GM19467 (cell line): Measurements from ENCODE around the gene NCOR2.

ENCODE experiments used
- ATAC-seq: cut with Tn5 transposase; IDR thresholded peaks from one replicate; pipeline ENCODE4 v1.9.1; 2021; ENCODE audit warnings: mild to moderate bottlenecking, moderate library complexity; ENCODE audit not compliant: unreplicated experiment

Gene NCOR2

GRCh38 chr12:124544983-124545382 is 22.4 kb downstream of the NCOR2 start:
- no peak for ATAC-seq

- no peak for ATAC-seq
These were observed 23.0 kb downstream of the NCOR2 start for GRCh38 chr12:124544311-124544970.

DNA sequence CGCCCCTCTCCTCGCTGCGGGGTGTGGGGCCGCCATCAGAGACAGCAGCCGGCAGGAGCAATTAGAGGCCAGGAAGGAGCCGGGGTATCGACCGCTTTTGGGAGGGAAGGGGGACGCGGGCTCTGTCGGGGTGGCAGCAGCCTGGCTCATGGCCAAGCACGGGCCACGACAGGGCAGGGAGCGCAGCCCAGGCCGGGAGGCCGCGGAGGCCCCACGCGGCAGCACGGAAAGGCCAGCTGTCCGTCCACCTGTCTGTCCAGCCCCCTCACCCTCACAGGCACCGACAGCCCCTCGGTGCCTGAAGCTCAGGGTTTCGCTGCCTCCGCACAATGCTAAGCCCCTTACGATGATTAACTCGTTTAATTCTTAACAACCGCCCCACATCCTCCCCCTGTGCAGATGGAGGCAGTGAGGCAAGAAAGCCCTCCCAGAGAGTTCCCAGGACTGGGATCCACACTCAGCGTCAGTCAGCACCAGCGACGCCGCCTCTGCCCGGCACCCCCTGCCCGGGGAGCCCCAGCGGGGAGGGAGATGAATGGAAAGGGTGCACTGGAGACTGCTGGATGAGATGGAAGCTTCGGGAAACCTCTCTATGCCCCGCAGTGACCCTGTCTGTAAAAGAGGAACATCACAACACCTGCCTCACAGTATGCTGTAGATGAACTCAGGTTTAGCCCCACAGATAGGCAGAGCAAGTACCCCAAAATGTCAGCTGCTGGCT is 23.7 kb downstream of the NCOR2 start:
- ATAC-seq = no peak

DNA sequence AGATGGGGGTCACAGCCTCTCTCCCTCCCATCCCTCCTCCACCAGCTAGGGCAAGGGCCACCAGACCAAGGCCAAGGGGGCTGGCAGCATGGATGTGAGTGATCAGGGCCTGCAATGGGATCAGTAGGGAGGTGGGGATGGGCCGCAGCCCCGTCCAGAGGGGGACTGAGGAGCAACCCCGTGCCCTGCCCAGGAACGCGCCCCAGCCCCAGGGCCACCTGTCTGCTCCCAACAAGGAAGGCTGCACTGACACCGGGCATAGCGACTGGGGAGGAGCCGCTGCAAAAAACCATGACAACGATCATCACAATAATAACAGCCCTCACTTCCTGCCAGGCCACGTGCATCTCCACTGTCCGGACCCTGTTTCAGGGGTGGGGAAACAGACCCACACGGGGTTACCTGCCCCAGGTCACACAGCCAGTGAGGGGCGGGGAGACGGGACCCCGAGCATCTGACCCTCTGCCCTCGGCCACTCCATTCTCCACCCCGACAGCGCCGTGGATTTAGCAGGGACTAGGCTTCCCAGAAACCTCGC is 24.3 kb downstream of the NCOR2 start:
- ATAC-seq = no peak

DNA sequence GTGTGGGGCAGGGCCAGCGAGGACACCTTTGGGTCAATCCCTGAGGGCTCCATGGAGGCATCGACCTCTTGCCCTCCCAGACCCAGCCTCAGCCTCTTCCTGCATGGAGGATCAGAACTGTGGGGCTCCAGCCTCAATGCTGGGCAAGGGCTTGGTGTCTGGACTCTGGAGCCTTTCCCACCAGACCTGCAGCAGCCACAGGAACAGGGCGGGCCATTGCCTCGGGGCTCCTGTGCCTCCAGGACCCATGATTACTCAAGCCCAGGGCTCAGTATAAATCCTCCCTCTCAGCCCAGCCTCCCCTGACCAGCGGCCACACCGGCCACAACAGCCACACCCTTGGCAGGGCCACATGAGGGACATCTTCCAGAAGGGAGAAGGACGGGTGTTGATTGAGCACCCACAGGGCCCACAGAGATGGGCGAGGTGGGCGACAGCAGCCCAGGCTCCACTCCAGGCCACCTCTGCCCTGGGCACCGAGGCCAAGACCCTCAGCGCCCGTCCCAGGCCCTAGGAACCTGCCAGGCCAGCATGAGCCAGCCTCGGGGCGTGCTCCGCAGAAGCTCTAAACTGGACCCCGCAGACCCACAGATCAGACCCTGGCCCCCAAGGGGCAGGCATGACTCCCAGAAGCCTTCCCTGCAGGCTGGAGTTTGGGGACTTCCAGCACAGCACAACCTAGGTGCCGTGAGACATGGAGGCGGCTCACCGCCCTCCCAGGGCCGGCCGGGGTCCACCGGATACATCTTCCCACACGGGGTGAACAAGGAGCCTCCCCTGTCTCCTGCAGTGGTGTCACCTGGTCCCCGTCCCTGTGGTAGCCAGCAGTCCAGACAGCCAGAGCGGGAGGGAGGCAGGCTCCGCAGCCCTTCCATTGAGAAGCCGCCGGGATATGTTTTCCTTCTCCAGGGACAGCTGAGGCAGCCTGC is 25.1 kb downstream of the NCOR2 start:
- ATAC-seq = no peak

GRCh38 chr12:124541322-124541721 is 26.1 kb downstream of the NCOR2 start:
- ATAC-seq = no peak

GRCh38 chr12:124539084-124540041 is 28.0 kb downstream of the NCOR2 start:
- ATAC-seq = no peak

DNA sequence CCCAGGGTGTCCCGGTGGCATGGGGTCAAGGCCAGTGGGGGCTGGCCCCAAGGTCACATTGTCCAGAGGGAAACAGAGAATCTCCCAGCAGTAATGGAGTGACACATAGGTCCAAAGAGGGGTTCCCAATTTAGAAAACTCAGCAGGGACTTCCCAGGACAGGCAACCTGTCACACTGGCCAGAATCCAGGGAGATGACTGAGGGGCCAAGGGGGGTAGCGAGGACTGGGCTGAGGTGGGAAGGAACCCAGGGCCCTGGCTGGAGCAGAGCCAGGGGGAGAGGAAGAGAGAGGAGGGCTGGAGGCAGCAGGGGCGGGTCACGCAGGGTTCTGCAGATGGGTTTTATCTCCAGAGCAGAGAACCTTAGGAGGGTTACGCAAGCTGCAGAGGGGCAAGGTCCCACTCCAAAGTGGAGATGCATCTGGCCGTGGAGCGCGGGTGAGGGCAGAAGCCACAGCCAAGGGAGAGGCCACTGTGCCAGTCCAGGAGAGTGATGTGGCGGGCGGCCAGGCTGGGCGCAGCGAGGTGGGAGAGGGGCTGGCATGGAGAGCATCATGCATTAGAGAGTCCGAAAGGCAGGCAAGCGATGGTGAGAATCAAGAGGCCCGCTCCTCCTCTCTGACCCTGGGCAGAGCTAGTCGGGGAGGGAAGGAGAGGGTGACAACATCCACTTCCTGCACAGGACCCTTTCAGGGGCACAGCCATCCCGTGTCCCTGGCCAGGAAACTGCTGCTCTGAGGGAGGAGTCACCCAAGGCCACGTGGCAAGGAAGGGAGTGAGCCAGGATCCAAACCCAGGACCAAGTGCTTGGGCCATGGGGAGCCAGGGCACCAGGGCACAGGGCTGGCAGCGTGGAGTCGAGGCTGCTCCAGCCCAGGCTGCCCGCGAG is 29.0 kb downstream of the NCOR2 start:
- ATAC-seq = no peak

DNA sequence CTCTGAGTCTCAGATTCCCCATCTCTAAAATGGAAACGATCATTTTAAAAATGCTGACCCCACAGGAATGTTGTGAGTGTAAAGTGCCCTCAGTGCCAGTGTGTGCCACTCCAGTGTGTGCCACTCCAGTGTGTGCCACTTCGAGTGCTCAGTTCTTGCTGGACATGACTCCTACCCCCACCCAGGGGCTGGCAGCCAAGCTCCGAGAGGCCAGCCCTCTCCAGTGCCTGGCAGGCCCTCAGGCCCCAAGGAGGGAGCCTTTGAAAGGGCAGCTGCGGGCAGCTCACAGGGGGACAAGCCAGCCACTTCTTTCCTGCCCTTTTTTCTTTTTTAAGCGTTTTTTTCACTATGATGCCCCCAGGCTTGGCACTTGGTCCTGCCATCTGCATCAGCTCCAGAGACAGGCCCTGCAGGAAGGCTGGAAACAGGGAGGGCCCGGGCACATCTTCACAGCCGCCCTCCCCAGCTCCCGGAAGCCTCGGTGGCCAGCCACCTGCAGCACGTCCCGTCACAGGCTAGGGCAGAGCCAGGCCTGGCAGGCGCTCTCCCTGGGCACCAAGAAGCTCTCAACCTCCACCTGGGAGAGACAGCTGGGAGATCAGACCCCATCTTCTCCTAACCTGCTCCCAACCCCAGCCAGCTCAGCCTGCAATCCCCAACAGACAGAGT is 29.8 kb downstream of the NCOR2 start:
- no peak for ATAC-seq

GRCh38 chr12:124536641-124537040 is 30.8 kb downstream of the NCOR2 start:
- no peak for ATAC-seq

- no peak for ATAC-seq
These were observed 32.4 kb downstream of the NCOR2 start for GRCh38 chr12:124534776-124535740.

DNA sequence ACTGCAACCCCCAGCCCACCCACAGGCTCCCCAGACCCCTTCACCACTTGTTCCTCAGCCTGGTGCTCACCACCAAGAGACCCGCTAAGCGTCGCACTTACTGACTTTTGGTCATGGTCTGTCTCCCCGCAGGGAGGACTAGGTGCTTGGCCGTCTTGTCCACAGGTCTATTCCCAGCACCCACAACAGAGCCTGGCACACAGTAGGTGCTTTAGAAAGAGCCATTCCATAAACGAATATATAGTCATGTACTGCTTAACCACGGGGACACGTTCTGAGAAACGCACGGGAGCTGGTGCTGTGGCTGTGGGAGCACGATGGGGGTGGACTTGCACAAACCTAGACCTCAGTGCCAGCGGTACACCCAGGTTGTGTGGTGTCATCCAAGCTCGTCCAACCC is 34.0 kb downstream of the NCOR2 start:
- ATAC-seq = no peak

- ATAC-seq = no peak
These were observed 34.4 kb downstream of the NCOR2 start for GRCh38 chr12:124532967-124533366.

DNA sequence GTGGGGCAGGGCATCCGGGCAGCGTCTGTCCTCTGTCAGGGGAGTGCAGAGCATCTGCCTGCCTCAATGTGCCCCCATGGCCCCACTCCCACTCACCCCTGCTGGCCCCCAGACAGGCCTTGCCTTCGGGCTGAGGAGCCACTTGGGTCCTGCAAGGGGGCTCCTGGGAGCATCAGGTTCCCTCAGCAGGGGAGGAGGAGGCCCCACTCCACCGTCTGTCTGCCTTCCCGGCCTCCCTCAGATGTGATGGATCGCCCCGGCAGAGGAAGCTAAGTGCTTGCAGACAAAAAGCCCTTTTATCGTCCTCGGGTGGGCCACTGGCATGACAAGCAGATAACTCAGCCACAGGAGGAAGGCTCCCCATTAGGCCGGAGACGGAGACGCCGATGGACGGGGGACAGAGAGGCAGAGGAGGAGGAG is 35.1 kb downstream of the NCOR2 start:
- no peak for ATAC-seq

DNA sequence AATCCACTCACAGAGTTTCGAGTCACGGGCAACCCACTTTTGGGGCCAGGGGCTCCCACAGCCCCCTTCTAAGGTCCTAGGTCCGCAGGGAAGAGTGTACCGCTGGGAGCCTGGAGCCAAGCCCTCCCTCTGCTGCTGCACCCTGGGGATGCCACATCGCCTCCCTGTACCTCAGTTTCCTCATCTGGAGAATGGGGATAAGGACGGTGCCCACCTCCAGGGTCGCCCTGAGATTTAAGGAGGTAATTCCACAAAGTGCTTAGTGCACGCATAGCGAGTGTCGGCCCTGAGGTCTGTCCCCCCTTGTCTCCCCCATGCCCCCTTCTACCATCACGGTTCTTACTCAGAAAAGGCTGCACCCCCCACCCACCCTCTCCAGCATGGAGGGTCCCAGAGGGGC is 35.5 kb downstream of the NCOR2 start:
- ATAC-seq = no peak

- no peak for ATAC-seq
These were observed 36.1 kb downstream of the NCOR2 start for GRCh38 chr12:124531281-124531745.

DNA sequence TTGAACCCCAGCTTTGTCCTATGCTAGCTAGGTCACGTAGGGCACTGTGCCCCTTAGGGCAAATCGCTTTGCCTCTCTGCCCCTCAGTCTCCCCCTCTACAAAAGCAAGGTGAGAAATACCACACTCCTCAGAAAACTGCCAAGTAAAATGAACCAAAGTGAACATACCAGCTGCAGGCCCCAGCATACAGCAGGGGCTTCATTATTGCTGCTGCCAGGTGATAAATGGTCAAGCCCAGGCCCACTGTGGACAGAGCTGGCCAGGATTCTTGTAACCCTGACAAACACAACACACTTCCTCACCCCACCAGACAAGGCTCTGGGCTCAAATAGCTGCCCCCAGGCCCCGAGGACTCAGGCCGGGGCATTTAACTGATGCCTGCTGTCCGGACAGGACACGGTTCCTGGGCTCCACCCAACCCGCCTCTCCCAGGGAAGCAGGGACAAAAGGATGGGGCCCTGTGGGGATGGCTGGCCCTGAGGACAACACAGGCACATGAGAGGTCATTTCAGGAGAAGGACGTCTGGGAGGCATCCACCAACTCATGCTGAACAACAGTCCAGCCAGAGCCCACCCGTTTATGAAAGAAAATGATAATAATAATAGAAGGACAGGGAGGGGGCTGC is 36.7 kb downstream of the NCOR2 start:
- no peak for ATAC-seq
